ENCODE results near the gene MCUB.
"Not testable (repeated sequence)": the region's sequence is repeated elsewhere in the genome, so short reads cannot be mapped to it uniquely, and the experiment has no call there.

The MCUB gene

GRCh38 chr4:109559983-109560686, at the start of gene MCUB:
Gene MCUB (plus strand): TSS chr4:109560246. CDS start chr4:109560338, 92 bp downstream.
- DNase-seq = peak; percentile 94

- no peak for DNase-seq
Observed at GRCh38 chr4:109510687-109511086, 49.4 kb upstream of the MCUB start.

- no peak for DNase-seq
Observed at GRCh38 chr4:109511414-109511813, 48.6 kb upstream of the MCUB start.

- DNase-seq = not testable (repeated sequence)
Observed at GRCh38 chr4:109513368-109513767, 46.7 kb upstream of the MCUB start.

GRCh38 chr4:109532182-109532581, 27.9 kb upstream of the MCUB start:
- DNase-seq = no peak

GRCh38 chr4:109545401-109545800, 14.6 kb upstream of the MCUB start:
- DNase-seq = no peak

GRCh38 chr4:109547394-109547793, 12.7 kb upstream of the MCUB start:
- no peak for DNase-seq

GRCh38 chr4:109548655-109549054, 11.4 kb upstream of the MCUB start:
- peak; percentile 86 for DNase-seq

- no peak for DNase-seq
Observed at GRCh38 chr4:109552237-109552636, 7.8 kb upstream of the MCUB start.

- DNase-seq = no peak
Observed at GRCh38 chr4:109553130-109553529, 6.9 kb upstream of the MCUB start.

- no peak for DNase-seq
Observed at GRCh38 chr4:109554971-109555370, 5.1 kb upstream of the MCUB start.

GRCh38 chr4:109557433-109557832, 2.6 kb upstream of the MCUB start:
- no peak for DNase-seq

GRCh38 chr4:109558095-109558494, 2.0 kb upstream of the MCUB start:
- not testable (repeated sequence) for DNase-seq

- DNase-seq = no peak
Observed at GRCh38 chr4:109559625-109559982, 442 bp upstream of the MCUB start.

- DNase-seq = peak; percentile 73
Observed at GRCh38 chr4:109560687-109561461, 828 bp downstream of the MCUB start.

GRCh38 chr4:109562457-109563239, 2.6 kb downstream of the MCUB start:
- DNase-seq = no peak

- DNase-seq = no peak
Observed at GRCh38 chr4:109571494-109571893, 11.4 kb downstream of the MCUB start.

GRCh38 chr4:109572154-109572553, 12.1 kb downstream of the MCUB start:
- no peak for DNase-seq

GRCh38 chr4:109574443-109574850, 14.4 kb downstream of the MCUB start:
- no peak for DNase-seq

- no peak for DNase-seq
Observed at GRCh38 chr4:109574931-109575804, 15.1 kb downstream of the MCUB start.

GRCh38 chr4:109576462-109576861, 16.4 kb downstream of the MCUB start:
- no peak for DNase-seq

GRCh38 chr4:109578846-109579245, 18.8 kb downstream of the MCUB start:
- DNase-seq = no peak

GRCh38 chr4:109579997-109580396, 20.0 kb downstream of the MCUB start:
- DNase-seq = not testable (repeated sequence)
